GM12872 (cell line): ENCODE data around the gene CLDN15.

Experiments used
- TF ChIP-seq, protein P1 (sequence below): IDR thresholded peaks from 3 replicates; pipeline ENCODE4 v1.5.1; 2011; ENCODE audit warnings: low read depth, mild to moderate bottlenecking, low read length, moderate library complexity; ENCODE audit not compliant: insufficient read depth

Gene CLDN15

DNA sequence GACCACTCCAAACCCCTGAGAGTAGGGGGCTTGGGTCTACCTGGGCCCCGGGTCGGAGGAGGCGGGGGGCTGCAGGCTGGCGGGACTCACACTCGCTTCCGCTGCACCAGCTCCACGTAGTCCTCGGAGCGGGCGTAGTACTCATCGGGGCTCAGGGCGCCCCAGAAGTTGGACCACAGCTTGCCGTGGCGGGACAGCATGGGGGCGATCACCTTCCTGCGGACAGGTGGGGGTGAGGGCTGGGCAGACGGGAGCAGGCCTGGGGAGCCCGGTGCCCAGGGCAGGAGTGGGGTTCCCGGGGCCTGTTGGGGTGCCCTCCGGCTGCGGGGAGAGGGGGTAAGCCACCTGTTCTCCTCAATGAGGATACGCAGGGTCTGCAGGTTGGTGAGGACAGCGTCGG is 26.1 kb downstream of the CLDN15 start:
- TF ChIP-seq, protein P1, sequence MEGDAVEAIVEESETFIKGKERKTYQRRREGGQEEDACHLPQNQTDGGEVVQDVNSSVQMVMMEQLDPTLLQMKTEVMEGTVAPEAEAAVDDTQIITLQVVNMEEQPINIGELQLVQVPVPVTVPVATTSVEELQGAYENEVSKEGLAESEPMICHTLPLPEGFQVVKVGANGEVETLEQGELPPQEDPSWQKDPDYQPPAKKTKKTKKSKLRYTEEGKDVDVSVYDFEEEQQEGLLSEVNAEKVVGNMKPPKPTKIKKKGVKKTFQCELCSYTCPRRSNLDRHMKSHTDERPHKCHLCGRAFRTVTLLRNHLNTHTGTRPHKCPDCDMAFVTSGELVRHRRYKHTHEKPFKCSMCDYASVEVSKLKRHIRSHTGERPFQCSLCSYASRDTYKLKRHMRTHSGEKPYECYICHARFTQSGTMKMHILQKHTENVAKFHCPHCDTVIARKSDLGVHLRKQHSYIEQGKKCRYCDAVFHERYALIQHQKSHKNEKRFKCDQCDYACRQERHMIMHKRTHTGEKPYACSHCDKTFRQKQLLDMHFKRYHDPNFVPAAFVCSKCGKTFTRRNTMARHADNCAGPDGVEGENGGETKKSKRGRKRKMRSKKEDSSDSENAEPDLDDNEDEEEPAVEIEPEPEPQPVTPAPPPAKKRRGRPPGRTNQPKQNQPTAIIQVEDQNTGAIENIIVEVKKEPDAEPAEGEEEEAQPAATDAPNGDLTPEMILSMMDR, result no peak

DNA sequence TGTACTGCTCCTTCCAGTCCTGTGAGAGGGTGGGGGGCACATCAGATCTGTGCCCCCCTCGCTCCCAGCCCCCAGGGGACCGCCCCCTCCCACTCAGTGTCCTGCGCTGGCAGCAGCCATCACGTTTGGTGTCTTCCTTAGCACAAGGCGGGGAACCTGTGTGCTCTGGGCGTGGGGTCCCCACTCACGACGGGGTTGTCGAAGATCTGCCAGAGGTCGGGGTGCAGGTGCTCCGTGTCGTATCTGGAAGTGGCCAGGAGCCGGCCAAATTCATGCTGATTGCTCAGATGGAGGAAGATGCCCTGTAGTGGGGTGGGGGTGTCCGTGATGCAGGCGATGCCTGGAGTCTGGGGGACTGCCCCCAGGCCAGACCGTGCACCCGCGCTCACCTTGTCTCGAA is 27.5 kb downstream of the CLDN15 start:
- TF ChIP-seq, protein P1, result no peak

DNA sequence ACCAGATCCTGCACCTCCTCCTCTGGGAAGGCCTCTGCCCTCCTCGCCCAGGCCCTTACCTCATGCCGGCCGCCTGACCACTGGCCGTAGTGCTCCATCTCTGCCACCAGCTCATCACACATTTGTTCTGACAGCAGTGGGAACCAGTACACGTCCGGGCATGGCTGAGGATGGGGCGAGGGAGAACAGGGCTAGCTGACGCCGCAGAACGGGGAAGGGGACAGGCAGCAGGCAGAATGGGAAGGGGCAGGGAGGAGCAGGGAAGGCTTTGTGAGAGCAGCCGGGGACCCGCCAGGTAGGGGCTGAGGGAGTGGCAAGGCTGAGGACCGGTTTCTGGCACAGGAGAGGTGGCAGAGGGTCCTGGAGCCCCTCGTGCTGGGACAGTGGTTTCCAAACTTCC is 28.8 kb downstream of the CLDN15 start:
- TF ChIP-seq, protein P1, result no peak

- TF ChIP-seq, protein P1, result no peak
Observed at GRCh38 chr7:101207459-101207858, 30.1 kb downstream of the CLDN15 start.

DNA sequence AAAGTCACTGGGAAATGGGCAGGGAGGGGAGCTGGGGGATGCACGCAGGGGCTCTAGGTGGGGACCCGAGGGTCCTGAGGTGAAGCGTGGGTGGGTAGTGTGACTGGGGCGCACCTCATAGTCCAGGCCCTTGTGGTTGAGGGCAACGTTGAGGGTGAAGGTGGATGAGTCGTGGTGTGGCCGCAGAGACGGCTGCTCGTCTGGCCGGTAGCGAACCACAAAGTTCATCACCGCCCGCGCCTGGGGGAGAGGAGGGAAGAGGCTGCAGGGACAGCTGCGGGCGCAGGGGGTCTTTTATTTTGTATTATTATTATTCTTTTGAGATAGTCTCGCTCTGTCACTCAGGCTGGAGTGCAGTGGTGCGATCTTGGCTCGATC is 30.9 kb downstream of the CLDN15 start:
- TF ChIP-seq, protein P1, result no peak

- TF ChIP-seq, protein P1, result no peak
Observed at GRCh38 chr7:101205901-101206664, 31.5 kb downstream of the CLDN15 start.

DNA sequence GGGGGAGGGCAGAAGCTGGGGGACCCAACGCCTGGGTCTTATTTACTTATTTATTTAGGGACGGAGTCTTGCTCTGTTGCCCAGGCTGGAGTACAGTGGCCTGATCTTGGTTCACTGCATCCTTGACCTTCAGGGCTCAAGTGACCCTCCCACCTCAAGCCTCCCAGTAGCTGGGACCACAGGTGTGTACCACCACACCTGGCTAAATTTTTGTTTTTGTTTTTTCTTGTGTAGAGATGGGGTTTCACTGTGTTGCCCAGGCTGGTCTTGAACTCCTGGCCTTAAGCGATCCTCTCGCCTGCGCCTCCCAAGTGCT is 35.0 kb downstream of the CLDN15 start:
- TF ChIP-seq, protein P1, result no peak
